ENCODE measurements around the gene RNF34.

DNA sequence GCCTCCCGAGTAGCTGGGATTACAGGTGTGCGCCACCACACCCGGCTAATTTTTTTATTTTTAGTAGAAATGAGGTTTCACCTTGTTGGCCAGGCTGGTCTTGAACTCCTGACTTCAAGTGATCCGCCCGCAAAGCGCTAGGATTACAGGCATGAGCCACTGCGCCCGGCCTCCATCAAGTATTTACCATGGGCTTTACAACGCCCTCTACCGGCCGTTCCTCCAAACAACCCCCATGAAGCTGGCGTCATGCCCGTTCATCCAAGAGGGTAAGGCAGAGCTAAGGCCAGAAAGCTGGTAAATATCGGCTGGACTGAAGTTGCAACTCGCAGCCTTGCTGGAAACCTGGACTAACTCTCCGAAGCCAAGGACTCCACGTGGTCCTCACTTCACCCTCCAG, 41.6 kb downstream of the RNF34 start:
- TF ChIP-seq POLR2A (IDR thresholded peaks at IDR 0.05) (no peak), EP300 (IDR thresholded peaks at IDR 0.05) (no peak)

Data from tibial nerve (tissue), 3 donors.